ENCODE results near the gene ZFAND2B. TPM values are rescaled to one million over a fixed set of nuclear protein-coding genes. Genes with fewer than 3 reads are reported as not detected.

The ZFAND2B gene
- total and polyA plus RNA-seq, 2 experiments from 2014 or later: 16.3 to 30.0 TPM

- H4K20me1 ChIP-seq (replicated peaks; ENCODE audit: insufficient read depth): no peaks in the 10 kb centered on the region; the same call in 1 of the 2 replicates
- peaks cover 7% of the 10 kb centered on the region for H3K79me2 ChIP-seq (replicated peaks; ENCODE audit: insufficient read depth)
- H3K36me3 ChIP-seq (ENCODE audit: insufficient read depth): no peaks in the 10 kb centered on the region
- Mint-ChIP-seq H3K9me3 (no peaks in the 10 kb centered on the region; the same call in 2 of the 3 replicates), H3K27me3 (ENCODE audit: insufficient read depth, low read depth, poor library complexity) (peaks cover 5% of the 10 kb centered on the region), H3K4me3 (no peak overlapping the region), H3K4me1 (peaks cover 8% of the 10 kb centered on the region; the same call in 2 of the 3 replicates), H3K27ac (no peak overlapping the region), H3K36me3 (ENCODE audit: low read depth) (peaks cover 30% of the 10 kb centered on the region)
- no peak for ATAC-seq
- H3K9me2 ChIP-seq (ENCODE audit: insufficient read depth): no peaks in the 10 kb centered on the region
- peaks cover 9% of the 10 kb centered on the region for H3K4me1 ChIP-seq (ENCODE audit: insufficient read depth)
- no peak overlapping the region for H3K4me3 ChIP-seq
- no peaks in the 10 kb centered on the region for H3K27me3 ChIP-seq (ENCODE audit: insufficient read depth)
- H3F3A ChIP-seq (replicated peaks; ENCODE audit: low read depth): peaks cover 18% of the 10 kb centered on the region
- no peak overlapping the region for H2AFZ ChIP-seq
- H3K4me2 ChIP-seq: no peak overlapping the region
- DNase-seq (ENCODE audit: low spot score): no peak
- no peak overlapping the region for H3K27ac ChIP-seq (ENCODE audit: low read depth)
- TF ChIP-seq JUNB (IDR thresholded peaks at IDR 0.05; ENCODE audit: unreplicated experiment): no peak
- TF ChIP-seq POLR2AphosphoS5 (IDR thresholded peaks at IDR 0.05; ENCODE audit: low read depth): no peak
Measured at GRCh38 chr2:219180961-219181360, 25.6 kb upstream of the ZFAND2B start.

GRCh38 chr2:219181531-219181930 is 25.1 kb upstream of the ZFAND2B start:
- peaks cover 8% of the 10 kb centered on the region; the same call in 2 of the 3 replicates for H3K4me1 Mint-ChIP-seq
- Histone ChIP-seq H3K9me2 (ENCODE audit: insufficient read depth) (no peaks in the 10 kb centered on the region), H3K27ac (ENCODE audit: low read depth) (no peak overlapping the region), H3K4me2 (no peak overlapping the region), H3F3A (replicated peaks; ENCODE audit: low read depth) (peaks cover 15% of the 10 kb centered on the region), H2AFZ (no peak overlapping the region), H4K20me1 (replicated peaks; ENCODE audit: insufficient read depth) (no peaks in the 10 kb centered on the region; the same call in 1 of the 2 replicates), H3K36me3 (ENCODE audit: insufficient read depth) (no peaks in the 10 kb centered on the region), H3K27me3 (ENCODE audit: insufficient read depth) (no peaks in the 10 kb centered on the region), H3K4me3 (no peak overlapping the region), H3K4me1 (ENCODE audit: insufficient read depth) (peaks cover 7% of the 10 kb centered on the region), H3K79me2 (replicated peaks; ENCODE audit: insufficient read depth) (peaks cover 7% of the 10 kb centered on the region)
- H3K9me3 Mint-ChIP-seq: no peaks in the 10 kb centered on the region; the same call in 2 of the 3 replicates
- ATAC-seq (no peak), DNase-seq (ENCODE audit: low spot score) (no peak)
- peaks cover 30% of the 10 kb centered on the region for H3K36me3 Mint-ChIP-seq (ENCODE audit: low read depth)
- no peak overlapping the region for H3K27ac Mint-ChIP-seq
- no peak overlapping the region for H3K4me3 Mint-ChIP-seq
- no peak for TF ChIP-seq REST (IDR thresholded peaks at IDR 0.05; ENCODE audit: unreplicated experiment)
- TF ChIP-seq EZH2 (IDR thresholded peaks at IDR 0.05; ENCODE audit: low read depth, unreplicated experiment): no peak
- no peak for TF ChIP-seq STAT1 (IDR thresholded peaks at IDR 0.05; ENCODE audit: unreplicated experiment)
- no peak for TF ChIP-seq ZNF462 (CRISPR knock-in tag; IDR thresholded peaks at IDR 0.05)
- TF ChIP-seq JUNB (IDR thresholded peaks at IDR 0.05; ENCODE audit: unreplicated experiment): no peak
- TF ChIP-seq POLR2AphosphoS5 (IDR thresholded peaks at IDR 0.05; ENCODE audit: low read depth): no peak
- no peak for TF ChIP-seq ZNF331 (CRISPR knock-in tag; IDR thresholded peaks at IDR 0.05; ENCODE audit: low read depth)
- peaks cover 5% of the 10 kb centered on the region for H3K27me3 Mint-ChIP-seq (ENCODE audit: insufficient read depth, low read depth, poor library complexity)

Data from GM23338 (cell line).